ENCODE data around the gene DDX56.
"Not testable (repeated sequence)": the region's sequence is repeated elsewhere in the genome, so short reads cannot be mapped to it uniquely, and the experiment has no call there.

DDX56 gene

GRCh38 chr7:44599222-44599621, 25.5 kb upstream of the DDX56 start:
- Histone ChIP-seq H3K27ac (ENCODE audit: low read depth in 2 of 2, low read length in 2 of 2) (no peak overlapping the region), H3K9me3 (ENCODE audit: control insufficient read depth in 2 of 2, low read length in 2 of 2) (no peaks in the 10 kb centered on the region), H3K27me3 (ENCODE audit: control insufficient read depth in 2 of 2, insufficient read depth in 2 of 2, low read length in 2 of 2) (no peaks in the 10 kb centered on the region), H3K36me3 (ENCODE audit: control insufficient read depth in 2 of 2, insufficient read depth in 2 of 2, low read length in 2 of 2) (no peaks in the 10 kb centered on the region), H3K9ac (ENCODE audit: low read depth in 1 of 2, low read length in 2 of 2) (no peak overlapping the region), H3K4me3 (ENCODE audit: low read length in 2 of 2) (no peak overlapping the region), H3K4me1 (ENCODE audit: control insufficient read depth in 2 of 2, insufficient read depth in 2 of 2, low read length in 2 of 2) (peaks cover 0 to 2% of the 10 kb centered on the region in 2 donors)

- H3K9me3 ChIP-seq (ENCODE audit: control insufficient read depth in 2 of 2, low read length in 2 of 2); H3K27me3 ChIP-seq (ENCODE audit: control insufficient read depth in 2 of 2, insufficient read depth in 2 of 2, low read length in 2 of 2); H3K27ac ChIP-seq (ENCODE audit: low read depth in 2 of 2, low read length in 2 of 2); H3K4me1 ChIP-seq (ENCODE audit: control insufficient read depth in 2 of 2, insufficient read depth in 2 of 2, low read length in 2 of 2); H3K36me3 ChIP-seq (ENCODE audit: control insufficient read depth in 2 of 2, insufficient read depth in 2 of 2, low read length in 2 of 2); H3K4me3 ChIP-seq (ENCODE audit: low read length in 2 of 2); H3K9ac ChIP-seq (ENCODE audit: low read depth in 1 of 2, low read length in 2 of 2): not testable (repeated sequence)
Measured at GRCh38 chr7:44597181-44597580, 23.5 kb upstream of the DDX56 start.

GRCh38 chr7:44595934-44596635, 22.4 kb upstream of the DDX56 start:
- no peaks in the 10 kb centered on the region for H3K9me3 ChIP-seq (ENCODE audit: control insufficient read depth in 2 of 2, low read length in 2 of 2)
- no peak overlapping the region for H3K9ac ChIP-seq (ENCODE audit: low read depth in 1 of 2, low read length in 2 of 2)
- no peak overlapping the region for H3K4me3 ChIP-seq (ENCODE audit: low read length in 2 of 2)
- H3K36me3 ChIP-seq (ENCODE audit: control insufficient read depth in 2 of 2, insufficient read depth in 2 of 2, low read length in 2 of 2), result no peaks in the 10 kb centered on the region
- no peaks in the 10 kb centered on the region for H3K27me3 ChIP-seq (ENCODE audit: control insufficient read depth in 2 of 2, insufficient read depth in 2 of 2, low read length in 2 of 2)
- no peaks in the 10 kb centered on the region for H3K4me1 ChIP-seq (ENCODE audit: control insufficient read depth in 2 of 2, insufficient read depth in 2 of 2, low read length in 2 of 2)
- H3K27ac ChIP-seq (ENCODE audit: low read depth in 2 of 2, low read length in 2 of 2), result no peak overlapping the region

GRCh38 chr7:44590910-44591309, 17.2 kb upstream of the DDX56 start:
- no peaks in the 10 kb centered on the region for H3K9me3 ChIP-seq (ENCODE audit: control insufficient read depth in 2 of 2, low read length in 2 of 2)
- H3K4me1 ChIP-seq (ENCODE audit: control insufficient read depth in 2 of 2, insufficient read depth in 2 of 2, low read length in 2 of 2), result peaks cover 0 to 2% of the 10 kb centered on the region in 2 donors
- H3K4me3 ChIP-seq (ENCODE audit: low read length in 2 of 2), result no peak overlapping the region
- H3K27ac ChIP-seq (ENCODE audit: low read depth in 2 of 2, low read length in 2 of 2), result no peak overlapping the region
- no peak overlapping the region for H3K9ac ChIP-seq (ENCODE audit: low read depth in 1 of 2, low read length in 2 of 2)
- no peaks in the 10 kb centered on the region for H3K27me3 ChIP-seq (ENCODE audit: control insufficient read depth in 2 of 2, insufficient read depth in 2 of 2, low read length in 2 of 2)
- no peaks in the 10 kb centered on the region for H3K36me3 ChIP-seq (ENCODE audit: control insufficient read depth in 2 of 2, insufficient read depth in 2 of 2, low read length in 2 of 2)

- H3K36me3 ChIP-seq (ENCODE audit: control insufficient read depth in 2 of 2, insufficient read depth in 2 of 2, low read length in 2 of 2), result no peaks in the 10 kb centered on the region
- H3K9me3 ChIP-seq (ENCODE audit: control insufficient read depth in 2 of 2, low read length in 2 of 2), result no peaks in the 10 kb centered on the region
- H3K27me3 ChIP-seq (ENCODE audit: control insufficient read depth in 2 of 2, insufficient read depth in 2 of 2, low read length in 2 of 2), result no peaks in the 10 kb centered on the region
- H3K9ac ChIP-seq (ENCODE audit: low read depth in 1 of 2, low read length in 2 of 2), result no peak overlapping the region
- no peak overlapping the region for H3K4me3 ChIP-seq (ENCODE audit: low read length in 2 of 2)
- H3K27ac ChIP-seq (ENCODE audit: low read depth in 2 of 2, low read length in 2 of 2), result no peak overlapping the region
- H3K4me1 ChIP-seq (ENCODE audit: control insufficient read depth in 2 of 2, insufficient read depth in 2 of 2, low read length in 2 of 2), result peaks cover 3% of the 10 kb centered on the region in 2 donors
Measured at GRCh38 chr7:44587843-44588711, 14.4 kb upstream of the DDX56 start.

GRCh38 chr7:44583146-44583865, 9.6 kb upstream of the DDX56 start:
- Histone ChIP-seq H3K9me3 (ENCODE audit: control insufficient read depth in 2 of 2, low read length in 2 of 2) (no peaks in the 10 kb centered on the region), H3K9ac (ENCODE audit: low read depth in 1 of 2, low read length in 2 of 2) (peak overlapping the region; percentile 98 to 100), H3K27ac (ENCODE audit: low read depth in 2 of 2, low read length in 2 of 2) (peak overlapping the region; percentile 99 to 100), H3K27me3 (ENCODE audit: control insufficient read depth in 2 of 2, insufficient read depth in 2 of 2, low read length in 2 of 2) (no peaks in the 10 kb centered on the region), H3K4me3 (ENCODE audit: low read length in 2 of 2) (peak overlapping the region; percentile 88 to 96), H3K36me3 (ENCODE audit: control insufficient read depth in 2 of 2, insufficient read depth in 2 of 2, low read length in 2 of 2) (peaks cover 13 to 19% of the 10 kb centered on the region in 2 donors), H3K4me1 (ENCODE audit: control insufficient read depth in 2 of 2, insufficient read depth in 2 of 2, low read length in 2 of 2) (peaks cover 15 to 18% of the 10 kb centered on the region in 2 donors)

- H3K27ac ChIP-seq (ENCODE audit: low read depth in 2 of 2, low read length in 2 of 2), result peak within 1 kb of the TSS; percentile 99 to 100
- H3K9ac ChIP-seq (ENCODE audit: low read depth in 1 of 2, low read length in 2 of 2), result peak within 1 kb of the TSS; percentile 98 to 100
- no peaks in the 10 kb centered on the region for H3K9me3 ChIP-seq (ENCODE audit: control insufficient read depth in 2 of 2, low read length in 2 of 2)
- H3K27me3 ChIP-seq (ENCODE audit: control insufficient read depth in 2 of 2, insufficient read depth in 2 of 2, low read length in 2 of 2), result no peaks in the 10 kb centered on the region
- peaks cover 15 to 17% of the 10 kb centered on the region in 2 donors for H3K4me1 ChIP-seq (ENCODE audit: control insufficient read depth in 2 of 2, insufficient read depth in 2 of 2, low read length in 2 of 2)
- peaks cover 18 to 23% of the 10 kb centered on the region in 2 donors for H3K36me3 ChIP-seq (ENCODE audit: control insufficient read depth in 2 of 2, insufficient read depth in 2 of 2, low read length in 2 of 2)
- H3K4me3 ChIP-seq (ENCODE audit: low read length in 2 of 2), result peak within 1 kb of the TSS; percentile 88 to 96
Measured at GRCh38 chr7:44581879-44582603, 8.3 kb upstream of the DDX56 start, which contains the start of gene TMED4. Gene TMED4 (minus strand): TSS chr7:44582231. CDS start chr7:44582206, 25 bp downstream.

GRCh38 chr7:44580945-44581878, 7.5 kb upstream of the DDX56 start:
- Histone ChIP-seq H3K27me3 (ENCODE audit: control insufficient read depth in 2 of 2, insufficient read depth in 2 of 2, low read length in 2 of 2) (no peaks in the 10 kb centered on the region), H3K27ac (ENCODE audit: low read depth in 2 of 2, low read length in 2 of 2) (peak overlapping the region; percentile 99 to 100), H3K36me3 (ENCODE audit: control insufficient read depth in 2 of 2, insufficient read depth in 2 of 2, low read length in 2 of 2) (peaks cover 18 to 23% of the 10 kb centered on the region in 2 donors), H3K9ac (ENCODE audit: low read depth in 1 of 2, low read length in 2 of 2) (peak overlapping the region; percentile 87 to 98), H3K9me3 (ENCODE audit: control insufficient read depth in 2 of 2, low read length in 2 of 2) (no peaks in the 10 kb centered on the region), H3K4me3 (ENCODE audit: low read length in 2 of 2) (peak overlapping the region; percentile 88 to 96), H3K4me1 (ENCODE audit: control insufficient read depth in 2 of 2, insufficient read depth in 2 of 2, low read length in 2 of 2) (peaks cover 15 to 17% of the 10 kb centered on the region in 2 donors)

- Histone ChIP-seq H3K4me3 (ENCODE audit: low read length in 2 of 2) (no peak overlapping the region), H3K27ac (ENCODE audit: low read depth in 2 of 2, low read length in 2 of 2) (no peak overlapping the region), H3K36me3 (ENCODE audit: control insufficient read depth in 2 of 2, insufficient read depth in 2 of 2, low read length in 2 of 2) (peaks cover 31 to 47% of the 10 kb centered on the region in 2 donors), H3K4me1 (ENCODE audit: control insufficient read depth in 2 of 2, insufficient read depth in 2 of 2, low read length in 2 of 2) (peaks cover 24 to 27% of the 10 kb centered on the region in 2 donors), H3K27me3 (ENCODE audit: control insufficient read depth in 2 of 2, insufficient read depth in 2 of 2, low read length in 2 of 2) (no peaks in the 10 kb centered on the region), H3K9ac (ENCODE audit: low read depth in 1 of 2, low read length in 2 of 2) (no peak overlapping the region), H3K9me3 (ENCODE audit: control insufficient read depth in 2 of 2, low read length in 2 of 2) (no peaks in the 10 kb centered on the region)
Measured at GRCh38 chr7:44576228-44576627, 2.5 kb upstream of the DDX56 start.
